GM18499 (cell line): ENCODE data around the gene C12orf42.
"Not testable (repeated sequence)": the region's sequence is repeated elsewhere in the genome, so short reads cannot be mapped to it uniquely, and the experiment has no call there.

Experiments
- ATAC-seq: cut with Tn5 transposase; IDR thresholded peaks from one replicate; pipeline ENCODE4 v1.9.1; 2021; ENCODE audit warnings: moderate number of reproducible peaks; ENCODE audit not compliant: insufficient read depth, unreplicated experiment

C12orf42 gene

GRCh38 chr12:103431387-103431786 is 64.4 kb downstream of the C12orf42 start:
- ATAC-seq: no peak

DNA sequence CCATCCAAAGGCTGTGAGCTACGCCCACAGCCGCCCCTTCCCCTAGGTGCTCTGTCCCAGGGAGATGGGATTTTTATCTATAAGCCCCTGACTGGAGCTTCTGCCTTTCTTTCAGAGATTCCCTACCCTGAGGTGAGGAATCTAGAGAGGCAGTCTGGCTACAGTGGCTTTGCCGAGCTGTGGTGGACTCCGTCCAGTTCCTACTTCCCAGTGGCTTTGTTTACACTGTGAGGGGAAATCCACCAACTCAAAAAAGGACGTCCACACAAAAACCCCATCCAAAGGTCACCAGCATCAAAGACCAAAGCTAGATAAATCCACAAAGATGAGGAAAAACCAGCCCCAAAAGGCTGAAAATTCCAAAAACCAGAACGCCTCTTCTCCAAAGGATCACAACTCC is 70.1 kb downstream of the C12orf42 start:
- ATAC-seq: not testable (repeated sequence)

GRCh38 chr12:103424849-103425586 is 70.8 kb downstream of the C12orf42 start:
- ATAC-seq: not testable (repeated sequence)

DNA sequence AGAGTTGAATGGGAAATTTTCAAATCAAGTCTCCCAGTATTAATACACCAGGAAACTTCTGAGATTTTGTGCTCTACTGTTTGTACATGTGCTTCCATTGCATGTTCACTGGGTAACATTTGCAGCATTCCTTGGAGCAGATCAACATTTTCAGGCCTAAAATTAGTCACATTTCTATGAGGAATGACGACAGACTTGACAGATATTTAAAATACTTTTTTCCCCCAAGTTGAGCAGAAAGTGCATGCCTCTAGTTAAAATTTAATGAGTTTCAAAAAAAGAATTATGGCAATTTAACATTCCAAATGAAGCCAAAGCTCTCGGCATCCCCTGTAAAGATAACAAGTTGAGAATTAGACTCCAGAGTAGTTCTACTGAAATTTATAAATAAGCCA is 72.3 kb downstream of the C12orf42 start:
- ATAC-seq: no peak

DNA sequence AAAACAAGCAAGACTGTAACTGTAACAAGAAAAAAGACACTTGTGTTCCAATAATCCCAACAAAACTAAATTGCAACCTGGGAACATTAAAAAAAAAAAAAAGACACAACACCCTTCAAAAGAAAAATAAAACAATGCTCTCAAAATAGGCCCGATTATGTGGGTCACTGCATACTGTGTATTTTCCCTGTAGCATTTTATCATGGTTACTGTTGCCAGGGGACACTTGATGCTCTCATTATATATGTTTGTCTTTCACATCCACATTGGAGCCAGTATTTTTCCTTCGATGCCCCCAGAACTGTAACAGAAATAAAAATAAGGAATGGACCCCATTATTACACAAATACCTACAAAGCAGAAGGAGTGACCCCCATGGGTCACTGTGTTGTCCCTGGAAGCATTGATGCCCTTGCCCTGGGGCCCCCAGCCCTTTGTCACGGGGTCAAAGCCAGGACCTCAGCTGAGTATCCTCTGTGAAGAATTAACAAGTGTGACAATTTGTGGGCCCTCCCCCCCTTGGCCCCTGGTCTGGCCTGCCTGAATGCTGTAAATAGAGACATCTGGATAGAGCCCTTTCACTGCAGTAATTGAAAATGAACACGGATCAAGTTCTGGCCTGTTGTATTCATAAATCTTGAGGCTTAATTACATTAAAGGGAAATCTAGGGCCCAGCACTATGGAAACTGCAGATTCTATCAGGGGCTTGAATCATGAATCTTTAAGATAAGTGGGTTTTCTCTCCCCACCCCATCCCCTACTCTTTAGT is 72.8 kb downstream of the C12orf42 start:
- ATAC-seq: no peak

- no peak for ATAC-seq
Measured at GRCh38 chr12:103422328-103422727, 73.4 kb downstream of the C12orf42 start.

GRCh38 chr12:103421402-103421801 is 74.4 kb downstream of the C12orf42 start:
- ATAC-seq: no peak

DNA sequence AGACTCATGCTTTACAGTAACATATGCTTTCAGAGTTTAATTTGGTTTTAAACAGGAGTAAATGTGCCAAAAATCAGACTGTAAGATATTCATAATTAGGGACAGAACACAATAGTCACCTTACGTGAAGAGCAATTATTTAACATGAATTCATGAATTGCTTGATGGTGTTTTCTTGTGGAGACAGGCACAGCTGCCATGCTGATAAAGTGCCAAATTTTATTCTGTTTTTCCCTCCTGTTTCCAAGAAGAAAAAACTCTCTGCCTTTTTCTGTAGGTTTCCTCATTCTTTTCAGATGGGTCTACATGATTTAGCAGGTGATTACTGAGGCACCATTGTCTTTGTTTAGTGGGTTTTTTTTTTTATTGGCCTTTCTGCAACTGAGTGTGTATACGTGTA is 80.1 kb downstream of the C12orf42 start:
- no peak for ATAC-seq

GRCh38 chr12:103401421-103401820 is 94.3 kb downstream of the C12orf42 start:
- no peak for ATAC-seq

GRCh38 chr12:103399986-103400385 is 95.8 kb downstream of the C12orf42 start:
- no peak for ATAC-seq

DNA sequence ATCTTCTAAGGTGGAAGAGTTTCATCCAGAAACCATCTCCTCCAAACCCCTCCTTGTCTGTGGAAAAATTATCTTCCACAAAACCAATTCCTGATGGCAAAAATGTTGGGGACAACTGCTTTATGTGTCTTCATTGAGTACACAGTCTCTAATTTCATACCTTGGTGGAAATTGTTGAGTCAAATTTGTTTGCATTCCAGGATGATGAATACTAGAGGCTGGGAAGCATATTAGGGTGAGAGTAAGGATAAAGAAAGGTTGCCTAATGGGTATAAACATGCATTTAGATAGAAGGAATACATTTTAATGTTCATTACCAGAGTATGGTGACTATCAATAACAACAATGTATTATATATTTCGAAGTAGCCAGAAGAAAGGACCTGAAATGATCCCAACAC is 98.2 kb downstream of the C12orf42 start:
- ATAC-seq: no peak

DNA sequence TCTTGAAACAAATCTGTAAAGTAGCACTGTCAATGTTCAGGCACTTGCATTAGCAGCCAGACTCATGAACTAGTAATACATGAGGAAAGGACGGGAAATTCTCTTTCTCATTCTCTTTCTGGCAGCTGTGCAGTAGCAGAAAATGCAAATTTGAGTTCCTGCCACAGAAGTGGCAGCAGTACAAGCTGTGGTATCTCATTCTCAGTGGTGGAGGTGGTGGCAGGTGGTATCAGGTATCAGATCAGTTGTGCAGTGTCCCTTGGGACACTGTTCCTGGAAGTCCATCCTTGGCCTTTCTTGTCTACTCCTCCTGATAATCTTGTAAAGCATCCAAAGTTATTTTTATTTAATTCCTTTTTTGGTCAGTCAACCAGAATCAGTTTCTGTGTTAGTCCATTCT is 103.0 kb downstream of the C12orf42 start:
- ATAC-seq: peak; percentile 75

GRCh38 chr12:103391103-103391502 is 104.7 kb downstream of the C12orf42 start:
- ATAC-seq: no peak

- ATAC-seq: no peak
Measured at GRCh38 chr12:103387385-103387784, 108.4 kb downstream of the C12orf42 start.

DNA sequence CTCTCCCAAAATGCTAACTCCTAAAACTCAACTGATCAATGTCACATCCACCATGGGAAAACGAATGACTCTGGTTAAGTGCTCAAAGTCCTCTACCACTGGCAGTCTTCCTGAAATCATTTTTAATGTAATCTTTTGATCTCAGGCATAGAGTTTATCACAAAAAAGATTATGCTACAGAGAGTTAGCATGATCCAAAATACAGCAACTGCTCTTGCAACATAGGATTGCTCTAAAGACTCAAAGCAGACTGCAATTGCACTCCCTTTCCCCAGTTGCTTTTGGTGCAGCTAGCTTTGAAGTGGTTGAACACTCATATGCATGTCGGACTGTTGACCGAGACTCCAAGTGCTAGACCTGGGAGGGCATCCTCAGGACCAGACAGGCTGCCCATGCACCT is 109.3 kb downstream of the C12orf42 start:
- no peak for ATAC-seq

DNA sequence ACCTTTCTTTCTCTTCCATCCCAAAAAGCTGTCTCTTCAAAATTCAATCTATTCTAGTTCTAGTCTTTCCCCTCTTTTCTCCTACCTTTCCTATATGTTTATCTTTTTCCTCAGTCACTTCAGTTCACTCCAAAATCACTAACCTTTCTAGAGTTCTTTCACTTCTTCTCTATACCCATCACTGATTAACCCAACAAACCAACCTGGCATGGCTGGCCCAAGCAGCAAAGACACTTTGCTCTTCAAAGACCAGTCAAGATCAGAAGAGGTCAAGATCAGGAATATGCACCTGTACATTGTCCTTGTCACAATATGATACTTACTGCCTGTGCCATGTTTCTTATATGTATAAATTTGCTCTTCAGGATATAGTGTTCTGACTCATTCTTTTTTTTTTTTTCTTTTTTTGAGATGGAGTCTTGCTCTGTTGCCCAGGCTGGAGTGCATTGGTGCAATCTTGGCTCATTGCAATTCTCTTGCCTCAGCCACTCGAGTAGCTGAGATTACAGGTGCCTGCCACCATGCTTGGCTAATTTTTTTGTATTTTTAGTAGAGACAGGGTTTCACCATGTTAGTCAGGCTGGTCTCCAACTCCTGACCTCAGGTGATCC is 112.9 kb downstream of the C12orf42 start:
- no peak for ATAC-seq

GRCh38 chr12:103382119-103382518 is 113.6 kb downstream of the C12orf42 start:
- no peak for ATAC-seq

DNA sequence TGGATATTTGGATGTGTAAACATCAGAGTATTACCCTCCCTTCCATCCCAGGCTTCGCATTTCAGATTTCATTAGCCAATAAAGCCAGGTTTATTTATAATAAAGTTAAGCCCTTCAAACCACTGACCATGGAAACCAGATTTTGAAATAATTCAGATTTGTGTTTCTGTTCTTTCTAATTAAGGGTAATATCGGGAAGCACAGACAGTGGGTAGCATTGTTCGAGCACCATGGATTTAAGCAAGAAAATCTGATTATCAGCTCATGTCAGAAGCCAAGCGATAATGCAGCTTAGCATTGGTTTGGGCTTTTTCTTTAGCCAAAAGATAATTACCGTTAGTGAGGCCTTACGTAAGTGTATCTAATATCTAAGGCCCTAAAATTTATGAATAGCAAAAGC is 116.1 kb downstream of the C12orf42 start:
- ATAC-seq: no peak

DNA sequence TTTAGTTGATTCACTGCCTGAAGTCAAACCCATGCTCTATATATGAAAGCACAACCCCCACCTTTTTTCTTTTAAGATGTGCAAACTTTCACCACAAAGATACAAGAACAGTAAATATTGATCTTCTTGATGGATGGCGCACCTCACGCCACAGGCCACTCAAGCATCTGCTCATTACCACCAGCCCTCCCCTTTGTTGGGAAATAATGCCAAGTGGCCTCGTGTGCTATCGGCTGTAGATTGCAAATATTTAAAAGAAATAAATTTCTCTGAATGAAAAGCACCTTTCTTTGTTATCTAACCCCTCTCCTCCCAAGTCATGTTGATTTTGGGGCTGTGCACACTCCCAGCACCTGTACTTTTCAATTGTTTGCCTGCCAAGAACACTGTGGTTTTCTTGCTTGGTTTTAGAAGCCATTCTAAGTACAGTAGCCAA is 122.7 kb downstream of the C12orf42 start:
- no peak for ATAC-seq

- peak; percentile 84 for ATAC-seq
Measured at GRCh38 chr12:103369929-103370328, 125.8 kb downstream of the C12orf42 start.

DNA sequence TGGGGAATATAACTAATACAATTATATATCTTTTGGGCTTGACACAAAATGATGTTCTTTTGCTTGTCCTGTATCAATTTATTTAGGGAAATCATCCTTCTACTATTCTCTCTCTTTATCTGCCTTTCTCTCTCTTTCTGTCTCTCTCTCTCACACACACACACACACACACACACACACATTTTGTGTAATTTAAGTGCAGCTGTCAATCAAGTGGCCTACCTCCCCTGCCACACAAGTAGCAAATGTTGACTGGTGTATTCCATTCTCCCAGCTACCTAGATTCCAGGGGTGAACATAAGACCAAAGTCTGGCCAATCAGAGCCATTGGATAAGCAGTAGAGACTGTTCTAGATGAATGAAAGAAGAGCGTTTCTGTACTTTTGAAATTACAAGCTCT is 127.6 kb downstream of the C12orf42 start:
- ATAC-seq: no peak
